ENCODE results near the gene USP32.

USP32 gene

DNA sequence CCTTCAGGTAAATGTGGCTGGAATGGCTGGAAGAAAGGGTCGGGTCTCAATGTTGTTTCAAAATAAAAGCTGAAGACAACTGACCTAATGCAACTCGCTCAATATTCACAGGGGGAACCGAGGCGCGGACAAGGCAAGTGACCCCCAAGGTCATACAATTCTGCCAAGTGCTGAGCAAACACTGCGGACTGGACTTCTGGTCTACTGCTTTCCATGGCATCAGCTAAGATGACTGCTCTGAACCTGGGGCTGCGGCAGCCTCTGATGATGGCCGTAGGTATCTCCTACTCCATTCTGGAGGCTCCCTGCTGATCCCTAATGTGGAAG, 220.2 kb downstream of the USP32 start:
- no peak for DNase-seq (ENCODE audit: low spot score)
- TF ChIP-seq, protein P1, sequence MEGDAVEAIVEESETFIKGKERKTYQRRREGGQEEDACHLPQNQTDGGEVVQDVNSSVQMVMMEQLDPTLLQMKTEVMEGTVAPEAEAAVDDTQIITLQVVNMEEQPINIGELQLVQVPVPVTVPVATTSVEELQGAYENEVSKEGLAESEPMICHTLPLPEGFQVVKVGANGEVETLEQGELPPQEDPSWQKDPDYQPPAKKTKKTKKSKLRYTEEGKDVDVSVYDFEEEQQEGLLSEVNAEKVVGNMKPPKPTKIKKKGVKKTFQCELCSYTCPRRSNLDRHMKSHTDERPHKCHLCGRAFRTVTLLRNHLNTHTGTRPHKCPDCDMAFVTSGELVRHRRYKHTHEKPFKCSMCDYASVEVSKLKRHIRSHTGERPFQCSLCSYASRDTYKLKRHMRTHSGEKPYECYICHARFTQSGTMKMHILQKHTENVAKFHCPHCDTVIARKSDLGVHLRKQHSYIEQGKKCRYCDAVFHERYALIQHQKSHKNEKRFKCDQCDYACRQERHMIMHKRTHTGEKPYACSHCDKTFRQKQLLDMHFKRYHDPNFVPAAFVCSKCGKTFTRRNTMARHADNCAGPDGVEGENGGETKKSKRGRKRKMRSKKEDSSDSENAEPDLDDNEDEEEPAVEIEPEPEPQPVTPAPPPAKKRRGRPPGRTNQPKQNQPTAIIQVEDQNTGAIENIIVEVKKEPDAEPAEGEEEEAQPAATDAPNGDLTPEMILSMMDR (IDR thresholded peaks at IDR 0.05; ENCODE audit: extremely low read depth, missing control alignments) = no peak

DNA sequence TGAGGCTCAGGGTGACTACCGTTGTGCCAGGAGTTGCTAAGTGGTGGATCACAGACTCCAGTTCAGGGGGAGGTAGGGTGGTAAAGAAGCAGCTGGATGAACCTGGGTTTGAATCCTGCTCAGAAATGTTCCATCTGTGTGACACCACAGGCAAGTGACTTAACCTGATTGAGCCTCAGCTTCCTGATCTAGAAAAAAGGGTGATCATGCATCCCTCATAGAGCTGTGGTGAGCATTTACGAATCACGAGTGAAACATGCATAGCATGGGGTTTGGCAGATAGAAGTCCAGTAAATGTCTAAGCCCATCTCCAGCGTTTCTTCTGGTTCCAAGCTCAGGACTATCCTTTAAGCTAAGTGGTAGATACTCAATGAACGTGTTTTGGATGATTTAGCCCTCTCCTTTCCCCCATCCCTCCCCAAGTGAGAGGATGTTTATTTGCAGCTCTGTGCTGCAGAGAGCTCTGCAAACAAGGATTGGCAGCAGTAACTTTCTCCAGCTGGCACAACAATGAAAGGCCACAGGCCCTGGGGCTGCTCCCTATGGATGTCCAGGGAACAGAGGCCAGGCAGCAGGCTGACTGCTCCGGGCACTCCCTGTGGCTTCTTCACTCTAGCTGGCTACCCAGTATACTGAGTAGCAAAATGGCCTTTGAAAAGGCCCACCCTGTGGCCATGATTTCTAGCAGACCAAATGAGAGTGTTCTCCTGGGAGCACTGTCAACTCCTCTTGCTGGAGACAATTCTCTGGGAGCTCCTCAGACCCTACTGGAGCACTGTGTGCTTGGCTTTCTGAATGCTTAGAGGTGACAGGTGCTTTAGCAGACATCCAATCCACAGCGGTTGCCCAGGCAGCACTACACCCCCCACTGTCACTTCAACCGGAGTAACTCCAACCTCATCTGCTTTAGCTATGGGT, 220.8 kb downstream of the USP32 start:
- no peak for DNase-seq (ENCODE audit: low spot score)
- TF ChIP-seq, protein P1 (IDR thresholded peaks at IDR 0.05; ENCODE audit: extremely low read depth, missing control alignments) = no peak

DNA sequence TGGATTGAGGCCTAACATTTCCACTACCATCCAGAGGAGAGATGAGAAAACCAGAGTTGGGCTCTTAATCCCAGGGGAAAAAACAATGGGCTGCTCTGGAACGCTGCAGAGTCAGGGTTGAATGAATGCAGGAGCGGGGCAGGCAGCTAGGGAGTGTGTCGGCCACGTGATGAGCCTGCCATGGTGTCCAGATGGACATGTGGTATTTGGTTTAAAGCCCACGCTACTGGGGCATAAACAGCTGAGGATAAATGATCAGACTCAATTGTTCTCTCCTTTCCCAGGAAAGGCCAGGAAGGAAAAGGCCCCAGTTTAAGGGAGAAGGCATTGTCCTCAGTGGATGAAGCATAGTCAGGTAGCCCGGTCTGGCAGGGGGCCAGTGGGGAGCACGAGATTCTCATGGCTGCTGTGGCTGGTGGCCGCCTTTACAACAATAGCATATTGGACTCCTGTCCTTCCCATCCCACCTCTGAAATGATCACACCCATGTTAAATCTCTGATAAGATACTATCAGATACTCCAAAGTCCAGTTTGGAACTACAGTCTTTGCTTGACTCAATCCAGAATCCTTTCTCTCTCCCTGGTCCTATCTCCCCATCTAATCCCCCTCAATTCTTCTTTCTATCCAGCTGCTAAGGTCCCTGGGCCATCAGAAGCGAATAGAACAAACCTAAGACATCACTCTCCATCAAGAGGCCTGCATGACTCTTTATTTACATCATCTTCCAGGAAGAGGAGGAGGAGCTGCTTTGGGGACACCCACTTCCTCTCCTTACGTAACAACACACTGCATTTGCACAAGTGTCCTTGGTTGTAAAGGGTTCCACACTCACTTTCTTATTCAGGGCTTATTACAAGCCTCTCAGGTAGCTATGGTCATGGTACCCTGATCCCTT, 221.8 kb downstream of the USP32 start:
- no peak for DNase-seq (ENCODE audit: low spot score)
- TF ChIP-seq, protein P1 (IDR thresholded peaks at IDR 0.05; ENCODE audit: extremely low read depth, missing control alignments) = no peak

DNA sequence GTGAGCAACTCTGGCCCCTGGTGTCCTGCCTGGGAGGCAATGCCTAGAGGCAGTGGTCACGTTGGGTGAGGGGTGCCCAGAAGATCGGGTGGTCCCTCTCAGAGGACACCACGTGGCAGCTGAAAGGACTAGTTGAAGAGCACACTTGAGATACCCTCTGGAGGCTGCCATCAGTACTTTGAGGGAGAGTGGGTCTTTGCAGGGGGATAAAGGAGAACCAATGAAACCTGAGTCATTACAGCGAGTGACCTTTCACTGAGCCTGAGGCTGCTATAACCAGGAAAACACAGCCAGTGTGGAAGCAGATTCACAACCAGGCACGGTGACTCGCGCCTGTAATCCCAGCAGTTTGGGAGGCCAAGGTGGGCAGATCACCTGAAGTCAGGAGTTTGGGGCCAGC, 223.3 kb downstream of the USP32 start:
- no peak for DNase-seq (ENCODE audit: low spot score)
- TF ChIP-seq, protein P1 (IDR thresholded peaks at IDR 0.05; ENCODE audit: extremely low read depth, missing control alignments) = no peak

DNA sequence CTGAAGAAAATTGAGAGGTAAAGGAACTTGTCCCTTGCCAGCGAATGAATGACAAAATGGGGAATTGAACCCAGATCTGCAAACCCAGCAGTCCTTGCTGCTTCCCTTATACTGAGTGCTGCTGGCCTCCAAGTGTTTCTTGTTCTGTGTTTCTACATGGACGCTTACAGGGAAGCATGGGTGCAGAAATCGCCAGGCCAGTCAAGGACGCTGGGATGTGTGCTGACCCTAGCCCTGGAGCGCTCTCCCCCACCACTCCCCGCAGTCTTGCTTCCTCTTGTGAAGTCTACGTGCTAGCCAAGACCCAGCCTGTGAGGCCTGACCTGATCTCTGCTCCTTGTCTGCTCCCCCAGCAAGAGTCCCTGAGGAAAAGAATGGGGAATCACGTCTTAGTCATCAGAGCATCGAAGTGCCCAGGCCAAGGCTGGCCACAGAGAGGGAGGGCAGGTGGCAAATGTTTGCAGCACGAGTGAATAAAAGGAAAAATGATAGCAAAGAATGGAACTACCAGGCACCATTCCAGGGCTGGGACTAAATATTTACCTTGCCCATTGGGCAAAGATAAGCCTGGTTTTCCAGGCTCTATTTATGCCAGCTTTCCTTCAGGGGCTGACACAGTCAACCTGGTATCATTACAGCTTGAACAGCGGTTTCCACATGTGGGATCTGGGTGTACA, 224.7 kb downstream of the USP32 start:
- TF ChIP-seq, protein P1 (IDR thresholded peaks at IDR 0.05; ENCODE audit: extremely low read depth, missing control alignments) = no peak
- DNase-seq (ENCODE audit: low spot score) = no peak

DNA sequence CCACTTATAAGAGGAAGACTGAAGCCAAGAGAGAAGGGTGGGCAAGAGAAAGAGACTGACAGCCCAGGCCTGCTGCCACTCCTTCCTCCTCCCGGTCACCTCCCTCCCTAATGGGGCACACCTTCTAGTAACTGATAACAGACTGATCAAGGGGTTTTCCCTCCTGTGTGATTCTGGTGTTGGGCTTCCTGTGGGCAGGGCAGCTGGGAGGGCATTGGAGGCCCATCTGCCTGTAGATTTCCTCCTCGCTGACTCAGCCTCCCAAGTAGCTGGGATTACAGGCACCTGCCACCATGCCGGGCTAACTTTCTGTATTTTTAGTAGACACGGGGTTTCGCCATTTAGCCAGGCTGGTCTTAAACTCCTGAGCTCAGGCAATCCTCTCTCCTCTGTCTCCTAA, 226.0 kb downstream of the USP32 start:
- TF ChIP-seq, protein P1 (IDR thresholded peaks at IDR 0.05; ENCODE audit: extremely low read depth, missing control alignments) = no peak
- DNase-seq (ENCODE audit: low spot score) = no peak
